Erythroblast (primary cell): ENCODE data around the gene CHRNG.

ENCODE experiments used
- GATA1 ChIP-seq: IDR thresholded peaks from 2 replicates; pipeline ENCODE4 v1.6.1; 2011; ENCODE audit warnings: low read depth, mild to moderate bottlenecking, control low read depth, low read length, moderate library complexity
- POLR2A ChIP-seq: IDR thresholded peaks from 2 replicates; pipeline ENCODE4 v1.6.1; 2011; ENCODE audit warnings: mild to moderate bottlenecking, low read length

DNA sequence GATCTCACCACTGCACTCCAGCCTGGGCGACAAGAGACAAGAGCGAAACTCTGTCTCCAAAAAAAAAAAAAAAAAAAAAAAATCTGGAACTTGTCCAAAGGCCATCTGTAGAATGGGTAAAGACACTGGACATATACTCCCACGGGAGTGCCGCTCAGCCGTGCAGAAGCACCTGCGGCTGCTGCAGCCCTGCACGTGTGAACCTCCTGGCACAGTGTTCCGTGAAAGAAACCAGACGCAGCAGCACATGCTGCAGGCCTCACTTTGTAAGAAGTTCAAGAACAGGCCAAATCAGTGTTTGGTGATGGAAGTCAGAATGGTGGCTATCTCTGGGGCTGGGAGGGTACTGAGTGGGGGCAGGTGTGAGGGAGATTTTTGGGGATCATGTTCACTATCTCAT lies 7.1 kb upstream of the CHRNG start:
- no peak for TF ChIP-seq POLR2A
- no peak for TF ChIP-seq GATA1
